Activated T-helper 2 cell treated with anti-CD3 and anti-CD28 coated beads, Interferon-gamma antibody, Interleukin-2, Interleukin-4, amounts not matched to agents 10 μg/mL and 5 μg/mL and 100 μg/mL, durations not matched to agents 14 hours and 24 hours and 36 hours (primary cell): Measurements from ENCODE around the gene CLSTN1. TPM values are rescaled to one million over a fixed set of nuclear protein-coding genes. Genes with fewer than 3 reads are reported as not detected.

Experiments
- DNase-seq: peaks from one replicate; pipeline ENCODE4 v3.0.0; 2021; ENCODE audit warnings: low spot score
- H3K27ac Mint-ChIP-seq: one replicate; pipeline ENCODE4 v1.8.0; 2021; ENCODE audit warnings: mixed read lengths
- H3K27me3 Mint-ChIP-seq: one replicate; pipeline ENCODE4 v1.8.0; 2021; ENCODE audit warnings: low read depth, mixed read lengths
- H3K36me3 Mint-ChIP-seq: one replicate; pipeline ENCODE4 v1.8.0; 2021; ENCODE audit warnings: low read depth, mixed read lengths
- H3K4me1 Mint-ChIP-seq: one replicate; pipeline ENCODE4 v1.8.0; 2021; ENCODE audit warnings: low read depth, mixed read lengths
- H3K4me3 Mint-ChIP-seq: one replicate; pipeline ENCODE4 v1.8.0; 2021; ENCODE audit warnings: low read depth, mild to moderate bottlenecking, moderate library complexity, mixed read lengths
- H3K9me3 Mint-ChIP-seq: one replicate; pipeline ENCODE4 v1.8.0; 2021; ENCODE audit warnings: mixed read lengths
- intact Hi-C: fragments of 100-400 bp; cut with micrococcal nuclease; formaldehyde crosslinking; loops from one replicate; pipeline ENCODE4 v1.15.1; 2023
- total RNA-seq: library from RNA; stranded (reverse); gene quantifications from 2 replicates; pipeline ENCODE4 v1.2.3, GENCODE V29; 2022

Gene CLSTN1
- total RNA-seq, 1 donor from 2014 or later, result 46.5 TPM

GRCh38 chr1:9733160-9733789 lies 90.5 kb downstream of the CLSTN1 start:
- H3K9me3 Mint-ChIP-seq, result no peaks in the 10 kb centered on the region
- H3K27me3 Mint-ChIP-seq, result no peaks in the 10 kb centered on the region
- no peak for DNase-seq
- intact Hi-C loops, result no loop called here
- H3K4me1 Mint-ChIP-seq, result peaks cover 27% of the 10 kb centered on the region
- H3K4me3 Mint-ChIP-seq, result no peak overlapping the region
- H3K36me3 Mint-ChIP-seq, result peaks cover 67% of the 10 kb centered on the region
- H3K27ac Mint-ChIP-seq, result peak overlapping the region; percentile 34

DNA sequence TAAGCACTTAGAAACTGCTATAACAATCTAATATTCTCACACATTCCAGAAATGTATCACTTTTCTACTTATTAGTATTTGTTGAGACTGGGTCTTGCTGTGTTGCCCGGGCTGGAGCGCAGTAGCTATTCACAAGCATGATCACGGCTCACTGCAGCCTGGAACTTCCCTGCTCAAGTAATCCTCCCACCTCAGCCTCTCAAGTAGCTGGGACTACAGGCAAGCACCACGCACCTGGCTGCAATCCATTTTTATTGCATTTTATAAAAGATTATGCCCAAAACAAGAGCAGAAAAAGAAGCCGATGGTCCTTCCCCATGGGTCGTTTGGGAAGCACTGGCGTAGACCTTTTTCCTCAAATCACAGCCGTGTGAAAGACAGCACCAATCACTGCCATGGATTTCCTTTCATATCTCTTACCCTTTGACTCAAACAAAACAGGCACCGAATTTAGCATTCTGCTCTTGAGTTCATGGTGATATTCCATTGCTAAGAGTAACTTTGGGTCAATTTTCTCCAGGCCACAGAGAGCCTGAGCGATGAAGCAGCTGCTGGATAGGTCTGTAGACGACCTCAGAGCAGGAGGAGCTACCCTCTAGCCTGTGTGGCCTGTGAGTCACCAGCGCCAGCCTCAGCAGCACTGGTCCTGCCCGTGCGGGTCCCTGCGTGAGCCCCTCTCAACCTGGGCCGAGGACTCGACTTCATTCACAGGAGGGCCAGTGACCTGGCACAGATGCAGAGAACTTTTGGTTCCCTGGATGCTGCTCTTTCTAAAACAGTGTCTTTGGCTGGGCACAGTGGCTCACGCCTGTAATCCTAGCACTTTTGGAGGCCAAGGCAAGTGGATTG lies 91.4 kb downstream of the CLSTN1 start:
- no peak overlapping the region for H3K27ac Mint-ChIP-seq
- H3K27me3 Mint-ChIP-seq, result no peaks in the 10 kb centered on the region
- H3K4me1 Mint-ChIP-seq, result peaks cover 33% of the 10 kb centered on the region
- H3K9me3 Mint-ChIP-seq, result no peaks in the 10 kb centered on the region
- intact Hi-C loops, result no loop called here
- peaks cover 72% of the 10 kb centered on the region for H3K36me3 Mint-ChIP-seq
- DNase-seq, result no peak
- H3K4me3 Mint-ChIP-seq, result no peak overlapping the region

GRCh38 chr1:9731561-9731960 lies 92.2 kb downstream of the CLSTN1 start:
- Mint-ChIP-seq H3K36me3 (peaks cover 76% of the 10 kb centered on the region), H3K27me3 (no peaks in the 10 kb centered on the region), H3K4me3 (no peak overlapping the region), H3K4me1 (peaks cover 35% of the 10 kb centered on the region), H3K27ac (peak overlapping the region; percentile 75), H3K9me3 (no peaks in the 10 kb centered on the region)
- DNase-seq, result no peak
- intact Hi-C loops, result no loop called here

- DNase-seq, result no peak
- Mint-ChIP-seq H3K9me3 (no peaks in the 10 kb centered on the region), H3K4me1 (peaks cover 37% of the 10 kb centered on the region), H3K27ac (no peak overlapping the region), H3K36me3 (peaks cover 79% of the 10 kb centered on the region), H3K4me3 (no peak overlapping the region), H3K27me3 (no peaks in the 10 kb centered on the region)
- intact Hi-C loops, result no loop called here
Measured at GRCh38 chr1:9731051-9731537, 92.7 kb downstream of the CLSTN1 start.

GRCh38 chr1:9730096-9730901 lies 93.5 kb downstream of the CLSTN1 start:
- H3K4me3 Mint-ChIP-seq, result peak overlapping the region; percentile 22
- peaks cover 37% of the 10 kb centered on the region for H3K4me1 Mint-ChIP-seq
- no peaks in the 10 kb centered on the region for H3K27me3 Mint-ChIP-seq
- H3K36me3 Mint-ChIP-seq, result peaks cover 74% of the 10 kb centered on the region
- DNase-seq, result no peak
- H3K9me3 Mint-ChIP-seq, result no peaks in the 10 kb centered on the region
- intact Hi-C loops, result no loop called here
- H3K27ac Mint-ChIP-seq, result peak overlapping the region; percentile 59

DNA sequence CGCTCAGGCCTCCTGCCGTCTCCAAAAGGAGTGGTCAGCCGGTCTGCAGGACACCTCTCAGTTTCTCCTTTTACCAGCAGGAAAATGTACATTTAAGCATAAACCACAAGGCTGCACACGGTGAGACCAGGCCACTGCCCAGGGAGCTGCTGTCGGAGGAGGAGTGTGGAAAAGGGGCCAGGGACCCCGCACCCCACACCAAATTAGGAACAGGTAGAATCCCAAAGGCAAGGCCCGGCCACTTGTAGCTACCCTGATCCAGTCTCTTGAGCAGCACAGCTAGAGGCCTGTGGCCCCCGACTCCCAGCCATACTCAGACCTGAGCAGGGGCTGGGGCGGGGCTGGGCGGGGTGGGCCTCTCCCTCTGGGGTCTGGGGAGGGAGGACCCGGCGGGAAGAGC lies 94.2 kb downstream of the CLSTN1 start:
- no peaks in the 10 kb centered on the region for H3K9me3 Mint-ChIP-seq
- H3K4me1 Mint-ChIP-seq, result peaks cover 41% of the 10 kb centered on the region
- peak overlapping the region; percentile 94 for H3K27ac Mint-ChIP-seq
- H3K36me3 Mint-ChIP-seq, result peaks cover 80% of the 10 kb centered on the region
- DNase-seq, result no peak
- H3K27me3 Mint-ChIP-seq, result no peaks in the 10 kb centered on the region
- intact Hi-C loops, result loop anchor here (2.0 to 10.0 kb wide), 5 partner anchors 42 to 135 kb away; partner anchors contain the start of genes CLSTN1 and PIK3CD
- no peak overlapping the region for H3K4me3 Mint-ChIP-seq

DNA sequence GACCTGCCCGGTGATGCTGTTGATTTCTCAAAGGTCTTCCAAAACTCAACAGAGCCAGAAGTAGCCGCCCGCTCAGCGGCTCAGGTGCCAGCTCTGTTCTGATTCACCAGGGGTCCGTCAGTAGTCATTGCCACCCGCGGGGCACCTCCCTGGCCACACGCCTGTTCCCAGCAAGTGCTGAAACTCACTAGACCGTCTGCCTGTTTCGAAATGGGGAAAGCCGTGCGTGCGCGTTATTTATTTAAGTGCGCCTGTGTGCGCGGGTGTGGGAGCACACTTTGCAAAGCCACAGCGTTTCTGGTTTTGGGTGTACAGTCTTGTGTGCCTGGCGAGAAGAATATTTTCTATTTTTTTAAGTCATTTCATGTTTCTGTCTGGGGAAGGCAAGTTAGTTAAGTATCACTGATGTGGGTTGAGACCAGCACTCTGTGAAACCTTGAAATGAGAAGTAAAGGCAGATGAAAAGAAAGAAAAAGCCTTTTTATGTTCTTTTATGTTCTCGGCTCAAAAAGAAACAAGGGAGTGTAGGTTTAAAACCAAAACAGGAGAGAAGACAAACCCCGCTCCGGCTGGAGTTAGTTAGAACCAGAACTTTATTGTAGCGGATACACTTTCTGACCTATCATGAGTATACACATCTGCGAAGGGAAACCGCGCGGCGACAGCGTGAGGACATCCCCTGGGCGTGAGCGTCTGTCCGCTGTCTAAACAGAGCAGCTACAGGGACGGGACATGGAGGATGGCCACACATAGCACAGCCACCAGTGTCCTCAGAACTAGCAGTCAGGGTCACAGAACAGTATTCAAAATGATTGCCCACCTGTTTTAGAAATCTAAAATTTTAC lies 95.1 kb downstream of the CLSTN1 start:
- Mint-ChIP-seq H3K4me1 (peaks cover 43% of the 10 kb centered on the region), H3K9me3 (peaks cover 1% of the 10 kb centered on the region), H3K27me3 (no peaks in the 10 kb centered on the region), H3K4me3 (peak overlapping the region; percentile 63), H3K27ac (peak overlapping the region; percentile 94), H3K36me3 (peaks cover 83% of the 10 kb centered on the region)
- intact Hi-C loops, result loop anchor here (1.0 to 10.0 kb wide), 7 partner anchors 11 to 136 kb away; partner anchors contain the start of genes CLSTN1 and PIK3CD
- DNase-seq, result peak; percentile 62

DNA sequence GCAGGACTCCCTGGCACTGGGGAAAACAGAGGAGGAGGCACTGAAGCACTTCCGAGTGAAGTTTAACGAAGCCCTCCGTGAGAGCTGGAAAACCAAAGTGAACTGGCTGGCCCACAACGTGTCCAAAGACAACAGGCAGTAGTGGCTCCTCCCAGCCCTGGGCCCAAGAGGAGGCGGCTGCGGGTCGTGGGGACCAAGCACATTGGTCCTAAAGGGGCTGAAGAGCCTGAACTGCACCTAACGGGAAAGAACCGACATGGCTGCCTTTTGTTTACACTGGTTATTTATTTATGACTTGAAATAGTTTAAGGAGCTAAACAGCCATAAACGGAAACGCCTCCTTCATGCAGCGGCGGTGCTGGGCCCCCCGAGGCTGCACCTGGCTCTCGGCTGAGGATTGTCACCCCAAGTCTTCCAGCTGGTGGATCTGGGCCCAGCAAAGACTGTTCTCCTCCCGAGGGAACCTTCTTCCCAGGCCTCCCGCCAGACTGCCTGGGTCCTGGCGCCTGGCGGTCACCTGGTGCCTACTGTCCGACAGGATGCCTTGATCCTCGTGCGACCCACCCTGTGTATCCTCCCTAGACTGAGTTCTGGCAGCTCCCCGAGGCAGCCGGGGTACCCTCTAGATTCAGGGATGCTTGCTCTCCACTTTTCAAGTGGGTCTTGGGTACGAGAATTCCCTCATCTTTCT lies 96.7 kb downstream of the CLSTN1 start:
- no peaks in the 10 kb centered on the region for H3K27me3 Mint-ChIP-seq
- peaks cover 85% of the 10 kb centered on the region for H3K36me3 Mint-ChIP-seq
- peaks cover 41% of the 10 kb centered on the region for H3K4me1 Mint-ChIP-seq
- H3K4me3 Mint-ChIP-seq, result no peak overlapping the region
- H3K9me3 Mint-ChIP-seq, result peaks cover 5% of the 10 kb centered on the region
- no peak for DNase-seq
- intact Hi-C loops, result loop anchor here (5.0 to 10.0 kb wide), 4 partner anchors 40 to 138 kb away; partner anchors contain the start of gene CLSTN1
- peak overlapping the region; percentile 94 for H3K27ac Mint-ChIP-seq

DNA sequence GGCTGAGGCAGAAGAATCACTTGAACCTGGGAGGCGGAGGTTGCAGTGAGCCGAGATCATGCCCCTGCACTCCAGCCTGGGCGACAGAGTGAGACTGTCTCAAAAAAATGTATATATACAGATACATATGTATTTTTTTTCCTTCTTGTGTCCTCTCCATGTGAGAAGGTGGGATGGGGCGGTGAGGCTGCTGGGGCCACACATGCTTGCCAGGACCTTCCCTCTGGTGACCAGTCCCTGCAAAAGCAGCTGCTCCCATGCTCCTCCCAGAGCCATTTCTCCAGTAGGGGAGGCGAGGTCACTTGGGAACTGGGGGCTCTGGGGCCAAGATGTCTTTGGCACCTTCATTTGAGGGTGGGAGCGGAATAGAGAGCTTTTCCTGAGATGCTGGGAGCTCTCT lies 97.4 kb downstream of the CLSTN1 start:
- H3K27ac Mint-ChIP-seq, result peak overlapping the region; percentile 17

DNA sequence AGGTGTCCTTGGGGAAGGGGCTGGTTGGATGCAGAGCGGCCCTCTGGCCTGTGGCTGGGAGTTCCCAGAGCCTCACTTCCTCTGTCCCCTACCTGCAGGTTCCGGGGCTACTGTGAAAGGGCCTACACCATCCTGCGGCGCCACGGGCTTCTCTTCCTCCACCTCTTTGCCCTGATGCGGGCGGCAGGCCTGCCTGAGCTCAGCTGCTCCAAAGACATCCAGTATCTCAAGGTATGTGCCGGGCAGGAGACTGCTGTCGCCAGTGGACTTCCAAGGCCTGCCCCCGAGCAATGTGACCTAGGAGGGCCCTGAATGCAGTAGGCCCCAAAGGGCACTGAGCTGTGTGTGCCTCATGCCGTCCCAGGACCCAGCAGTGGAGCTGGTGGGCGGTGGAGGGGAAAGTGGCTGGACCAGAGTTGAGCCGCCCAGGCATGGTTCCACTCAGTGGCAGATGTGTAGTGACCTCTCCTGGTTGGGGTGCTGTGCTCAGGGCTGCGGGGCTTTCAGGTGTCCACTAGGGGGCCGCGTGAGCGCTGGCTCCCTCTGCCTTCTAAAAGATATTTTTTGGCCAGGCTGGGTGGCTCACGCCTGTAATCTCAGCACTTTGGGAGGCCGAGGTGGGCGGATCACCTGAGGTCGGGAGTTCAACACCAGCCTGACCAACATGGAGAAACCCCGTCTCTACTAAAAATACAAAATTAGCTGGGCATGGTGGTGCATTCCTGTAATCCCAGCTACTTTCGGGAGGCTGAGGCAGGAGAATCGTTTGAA lies 98.9 kb downstream of the CLSTN1 start:
- H3K4me1 Mint-ChIP-seq, result peaks cover 32% of the 10 kb centered on the region
- H3K27ac Mint-ChIP-seq, result peak overlapping the region; percentile 62
- H3K4me3 Mint-ChIP-seq, result no peak overlapping the region
- H3K36me3 Mint-ChIP-seq, result peaks cover 84% of the 10 kb centered on the region
- H3K27me3 Mint-ChIP-seq, result no peaks in the 10 kb centered on the region
- intact Hi-C loops, result loop anchor here (5.0 to 10.0 kb wide), 4 partner anchors 38 to 140 kb away; partner anchors contain the start of gene CLSTN1
- H3K9me3 Mint-ChIP-seq, result peaks cover 5% of the 10 kb centered on the region
- DNase-seq, result peak; percentile 58

More for the DNA sequence above, 97.4 kb downstream of the CLSTN1 start:
- peaks cover 37% of the 10 kb centered on the region for H3K4me1 Mint-ChIP-seq
- H3K36me3 Mint-ChIP-seq, result peaks cover 85% of the 10 kb centered on the region
- DNase-seq, result no peak
- peaks cover 5% of the 10 kb centered on the region for H3K9me3 Mint-ChIP-seq
- no peak overlapping the region for H3K4me3 Mint-ChIP-seq
- intact Hi-C loops, result loop anchor here (5.0 to 10.0 kb wide), 4 partner anchors 39 to 138 kb away; partner anchors contain the start of gene CLSTN1
- no peaks in the 10 kb centered on the region for H3K27me3 Mint-ChIP-seq

GRCh38 chr1:9723926-9724325 lies 99.8 kb downstream of the CLSTN1 start:
- no peaks in the 10 kb centered on the region for H3K27me3 Mint-ChIP-seq
- peaks cover 5% of the 10 kb centered on the region for H3K9me3 Mint-ChIP-seq
- H3K4me1 Mint-ChIP-seq, result peaks cover 33% of the 10 kb centered on the region
- DNase-seq, result no peak
- H3K36me3 Mint-ChIP-seq, result peaks cover 88% of the 10 kb centered on the region
- H3K27ac Mint-ChIP-seq, result peak overlapping the region; percentile 50
- H3K4me3 Mint-ChIP-seq, result no peak overlapping the region
- intact Hi-C loops, result loop anchor here (10.0 kb wide), 1 partner anchor 141 kb away; no protein-coding TSS in a partner anchor
